Type B pancreatic cell (in vitro differentiated cells): Measurements from ENCODE around the gene SLC25A10. TPM values are rescaled to one million over a fixed set of nuclear protein-coding genes. Genes with fewer than 3 reads are reported as not detected.

Source experiments
- DNase-seq: peaks from one replicate; pipeline ENCODE4 v3.0.0; 2021; ENCODE audit warnings: mixed read lengths; ENCODE audit not compliant: unreplicated experiment; ENCODE audit errors: extremely low spot score
- H3K27ac Mint-ChIP-seq: 2 replicates; pipeline ENCODE4 v1.8.0; 2021; ENCODE audit warnings: mild to moderate bottlenecking, mixed read lengths
- H3K27me3 Mint-ChIP-seq: 2 replicates; pipeline ENCODE4 v1.8.0; 2021; ENCODE audit warnings: mixed read lengths
- H3K36me3 Mint-ChIP-seq: 2 replicates; pipeline ENCODE4 v1.8.0; 2021; ENCODE audit warnings: mixed read lengths
- H3K4me1 Mint-ChIP-seq: one replicate; pipeline ENCODE4 v1.8.0; 2021; ENCODE audit warnings: mixed read lengths; ENCODE audit not compliant: unreplicated experiment
- H3K4me3 Mint-ChIP-seq: 2 replicates; pipeline ENCODE4 v1.8.0; 2021; ENCODE audit warnings: mild to moderate bottlenecking, mixed read lengths
- H3K9me3 Mint-ChIP-seq: 2 replicates; pipeline ENCODE4 v1.8.0; 2021; ENCODE audit warnings: mixed read lengths
- total RNA-seq: library from RNA; stranded (reverse); gene quantifications from 2 replicates; pipeline ENCODE4 v1.2.1, GENCODE V29; 2021; ENCODE audit warnings: low replicate concordance
- TF ChIP-seq, protein P1 (sequence below): fragments of 200-600 bp; sonication (generic); conservative IDR thresholded peaks from 2 replicates; pipeline ENCODE4 v1.5.0; 2021; ENCODE audit warnings: antibody characterized with exemption, mild to moderate bottlenecking

The SLC25A10 gene
- total RNA-seq, 1 donor from 2014 or later, result 27.6 TPM

DNA sequence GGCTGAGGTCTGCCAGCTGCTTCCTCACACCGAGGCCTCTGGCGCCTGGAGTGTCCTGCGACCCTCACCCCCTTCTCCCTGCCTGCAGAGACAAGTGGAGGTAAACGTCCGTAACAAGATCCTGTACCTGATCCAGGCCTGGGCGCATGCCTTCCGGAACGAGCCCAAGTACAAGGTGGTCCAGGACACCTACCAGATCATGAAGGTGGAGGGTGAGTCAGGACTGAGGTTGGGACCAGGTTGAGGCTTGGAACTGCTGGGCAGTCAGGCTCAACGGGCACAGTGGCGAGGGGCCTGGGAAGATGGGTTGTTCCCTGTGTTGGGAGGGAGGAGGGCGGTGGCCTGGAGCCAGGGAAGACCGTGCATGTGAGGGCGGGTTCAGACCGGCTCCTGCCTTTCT, 23.5 kb upstream of the SLC25A10 start:
- H3K36me3 Mint-ChIP-seq, result peaks cover 3% of the 10 kb centered on the region

DNA sequence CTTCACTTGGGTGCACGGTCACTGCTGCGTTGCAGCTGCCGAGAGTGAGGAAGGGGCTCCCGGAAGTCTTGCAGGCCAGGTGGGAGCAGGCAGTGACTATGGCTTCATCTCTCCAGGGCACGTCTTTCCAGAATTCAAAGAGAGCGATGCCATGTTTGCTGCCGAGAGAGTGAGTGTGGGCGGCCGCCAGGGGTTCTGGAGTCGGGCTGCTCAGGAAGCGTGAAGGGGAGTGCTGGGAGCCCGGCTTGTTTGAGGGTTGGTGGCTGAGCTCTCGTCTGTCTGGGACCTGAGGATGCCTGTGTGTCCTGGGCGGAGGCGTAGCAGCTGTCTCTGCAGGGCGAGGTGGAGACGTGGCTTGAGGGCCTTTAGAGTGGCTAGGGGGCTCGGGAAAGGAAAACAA, 22.0 kb upstream of the SLC25A10 start:
- Mint-ChIP-seq H3K36me3 (no peaks in the 10 kb centered on the region), H3K4me1 (no peaks in the 10 kb centered on the region), H3K4me3 (no peak overlapping the region), H3K27me3 (no peaks in the 10 kb centered on the region), H3K9me3 (no peaks in the 10 kb centered on the region), H3K27ac (peak overlapping the region; percentile 31)
- TF ChIP-seq, protein P1, sequence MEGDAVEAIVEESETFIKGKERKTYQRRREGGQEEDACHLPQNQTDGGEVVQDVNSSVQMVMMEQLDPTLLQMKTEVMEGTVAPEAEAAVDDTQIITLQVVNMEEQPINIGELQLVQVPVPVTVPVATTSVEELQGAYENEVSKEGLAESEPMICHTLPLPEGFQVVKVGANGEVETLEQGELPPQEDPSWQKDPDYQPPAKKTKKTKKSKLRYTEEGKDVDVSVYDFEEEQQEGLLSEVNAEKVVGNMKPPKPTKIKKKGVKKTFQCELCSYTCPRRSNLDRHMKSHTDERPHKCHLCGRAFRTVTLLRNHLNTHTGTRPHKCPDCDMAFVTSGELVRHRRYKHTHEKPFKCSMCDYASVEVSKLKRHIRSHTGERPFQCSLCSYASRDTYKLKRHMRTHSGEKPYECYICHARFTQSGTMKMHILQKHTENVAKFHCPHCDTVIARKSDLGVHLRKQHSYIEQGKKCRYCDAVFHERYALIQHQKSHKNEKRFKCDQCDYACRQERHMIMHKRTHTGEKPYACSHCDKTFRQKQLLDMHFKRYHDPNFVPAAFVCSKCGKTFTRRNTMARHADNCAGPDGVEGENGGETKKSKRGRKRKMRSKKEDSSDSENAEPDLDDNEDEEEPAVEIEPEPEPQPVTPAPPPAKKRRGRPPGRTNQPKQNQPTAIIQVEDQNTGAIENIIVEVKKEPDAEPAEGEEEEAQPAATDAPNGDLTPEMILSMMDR, result no peak
- DNase-seq, result no peak

More for the DNA sequence above, 23.5 kb upstream of the SLC25A10 start:
- TF ChIP-seq, protein P1, result no peak
- Mint-ChIP-seq H3K27ac (no peak overlapping the region), H3K4me1 (peaks cover 7% of the 10 kb centered on the region), H3K4me3 (no peak overlapping the region), H3K27me3 (no peaks in the 10 kb centered on the region), H3K9me3 (no peaks in the 10 kb centered on the region)
- no peak for DNase-seq

DNA sequence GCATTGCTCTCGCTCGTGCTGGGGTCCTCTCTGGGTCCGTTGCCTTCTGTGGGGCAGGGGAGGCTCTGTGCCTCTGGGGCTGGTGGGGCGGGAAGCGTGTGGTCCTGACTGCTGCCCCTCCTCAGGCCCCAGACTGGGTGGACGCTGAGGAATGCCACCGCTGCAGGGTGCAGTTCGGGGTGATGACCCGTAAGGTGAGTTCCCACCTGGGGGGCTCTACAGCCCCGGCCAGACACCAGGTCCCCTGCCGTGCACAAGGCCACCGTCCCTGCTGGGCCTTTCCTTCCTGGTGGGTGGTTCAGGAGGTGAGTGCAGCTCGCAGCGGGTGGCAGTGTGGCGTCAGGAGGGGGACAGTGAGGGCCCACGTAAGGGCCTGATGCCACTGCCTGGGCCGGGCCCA, 21.5 kb upstream of the SLC25A10 start:
- Mint-ChIP-seq H3K4me3 (no peak overlapping the region), H3K4me1 (no peaks in the 10 kb centered on the region), H3K27ac (no peak overlapping the region), H3K36me3 (no peaks in the 10 kb centered on the region), H3K9me3 (no peaks in the 10 kb centered on the region), H3K27me3 (no peaks in the 10 kb centered on the region)
- TF ChIP-seq, protein P1, result no peak
- no peak for DNase-seq

DNA sequence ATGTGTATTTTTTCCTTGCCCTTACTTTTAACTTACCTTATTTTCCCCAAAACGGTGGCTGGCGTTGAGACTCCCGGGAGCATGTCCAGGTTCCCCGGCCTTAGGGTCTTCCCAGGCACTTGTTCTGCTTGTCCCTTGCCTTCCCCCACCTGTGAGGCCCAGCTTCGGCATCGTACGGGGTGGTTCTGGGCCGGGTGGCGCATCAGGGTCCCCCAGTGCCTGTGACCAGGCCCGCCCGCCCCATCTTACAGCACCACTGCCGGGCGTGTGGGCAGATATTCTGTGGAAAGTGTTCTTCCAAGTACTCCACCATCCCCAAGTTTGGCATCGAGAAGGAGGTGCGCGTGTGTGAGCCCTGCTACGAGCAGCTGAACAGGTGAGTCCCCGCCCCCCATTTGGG, 20.9 kb upstream of the SLC25A10 start:
- Mint-ChIP-seq H3K9me3 (no peaks in the 10 kb centered on the region), H3K27ac (no peak overlapping the region), H3K4me3 (no peak overlapping the region), H3K36me3 (no peaks in the 10 kb centered on the region), H3K4me1 (no peaks in the 10 kb centered on the region), H3K27me3 (no peaks in the 10 kb centered on the region)
- DNase-seq, result no peak
- TF ChIP-seq, protein P1, result no peak

DNA sequence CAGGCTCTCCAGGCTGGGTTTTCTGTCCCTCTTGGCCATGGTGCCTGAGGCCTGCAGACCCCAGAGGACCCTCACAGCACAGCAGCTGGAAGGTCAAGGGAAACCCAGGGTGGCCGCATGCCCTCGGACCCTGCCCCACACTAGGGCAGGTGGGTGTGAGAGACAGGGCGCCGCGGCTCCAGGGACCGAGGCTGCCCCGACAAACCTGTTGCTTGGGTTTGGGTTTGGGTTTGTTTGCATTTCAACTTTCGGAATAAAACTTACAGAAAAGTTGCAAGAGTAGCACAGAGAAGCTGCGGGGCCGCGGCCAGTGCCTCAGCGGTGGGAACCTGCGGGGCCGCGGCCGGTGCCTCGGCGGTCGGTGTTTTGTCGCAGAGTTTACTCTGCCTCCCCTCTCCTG, 20.5 kb upstream of the SLC25A10 start:
- Mint-ChIP-seq H3K27ac (no peak overlapping the region), H3K4me3 (no peak overlapping the region), H3K27me3 (no peaks in the 10 kb centered on the region), H3K36me3 (no peaks in the 10 kb centered on the region), H3K4me1 (no peaks in the 10 kb centered on the region), H3K9me3 (no peaks in the 10 kb centered on the region)
- TF ChIP-seq, protein P1, result no peak
- DNase-seq, result no peak
